Stimulated activated CD4-positive, alpha-beta T cell treated with anti-CD3 and anti-CD28 coated beads, TNF-alpha, amount 100 ng/mL, for 1 hour (primary cell): ENCODE measurements around the gene GSTA5.
"Not testable (repeated sequence)": the region's sequence is repeated elsewhere in the genome, so short reads cannot be mapped to it uniquely, and the experiment has no call there.

Experiments
- DNase-seq, 3 donors: peaks; one replicate each; pipeline ENCODE4 v3.0.0-alpha.2; 2020; ENCODE audit warnings: low read depth in 3 of 3, low spot score in 1 of 3

Gene GSTA5

DNA sequence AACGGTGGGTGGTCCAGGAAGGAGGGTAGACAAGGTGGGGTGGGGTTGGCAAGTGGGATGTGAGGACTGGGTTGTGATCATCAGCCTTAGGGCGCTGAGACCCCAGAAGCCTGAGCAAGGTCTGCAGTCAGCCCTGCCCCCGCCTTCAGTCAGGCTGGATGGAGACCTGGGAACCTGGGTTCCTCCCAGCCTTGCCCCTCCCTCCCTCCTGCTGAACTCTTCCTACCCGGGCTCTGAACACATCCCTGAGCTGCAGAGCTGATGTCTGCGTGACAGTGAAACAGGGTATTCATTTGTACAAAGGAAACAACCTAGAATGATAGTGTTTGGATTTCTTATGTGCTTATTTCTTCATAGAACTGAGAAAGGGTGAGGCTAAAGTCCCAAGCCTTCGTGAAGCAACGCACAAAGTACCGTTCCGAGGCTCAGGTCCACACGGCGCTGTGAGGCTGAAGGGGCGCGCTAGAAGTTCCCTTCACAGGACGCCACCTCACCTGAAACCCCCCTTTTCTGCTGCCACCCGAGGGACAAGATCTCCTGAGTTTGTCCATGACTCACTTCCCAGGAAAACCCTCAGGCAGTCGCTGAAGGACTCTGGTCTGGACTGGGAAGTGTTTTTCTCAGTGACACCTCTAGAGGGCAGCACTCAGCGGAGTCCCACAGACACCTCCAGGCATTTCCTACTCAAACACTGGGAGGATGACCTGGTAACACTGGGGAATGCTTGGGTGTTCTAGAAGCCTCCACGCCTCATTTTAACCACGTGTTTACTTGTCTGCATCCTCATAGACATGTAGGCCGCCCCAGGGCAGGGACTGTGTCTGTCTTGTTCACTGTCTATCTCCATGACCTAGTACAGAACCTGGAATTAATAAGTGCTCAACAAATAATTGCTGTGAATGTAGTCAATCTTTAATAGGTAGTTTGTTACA is 1.2 kb downstream of the GSTA5 start:
- peak; percentile 3 to 10 (median 7) for DNase-seq

GRCh38 chr6:52834481-52834880 is 6.1 kb downstream of the GSTA5 start:
- no peak for DNase-seq

- DNase-seq, result not testable (repeated sequence)
Measured at GRCh38 chr6:52830869-52831268, 9.7 kb downstream of the GSTA5 start.

DNA sequence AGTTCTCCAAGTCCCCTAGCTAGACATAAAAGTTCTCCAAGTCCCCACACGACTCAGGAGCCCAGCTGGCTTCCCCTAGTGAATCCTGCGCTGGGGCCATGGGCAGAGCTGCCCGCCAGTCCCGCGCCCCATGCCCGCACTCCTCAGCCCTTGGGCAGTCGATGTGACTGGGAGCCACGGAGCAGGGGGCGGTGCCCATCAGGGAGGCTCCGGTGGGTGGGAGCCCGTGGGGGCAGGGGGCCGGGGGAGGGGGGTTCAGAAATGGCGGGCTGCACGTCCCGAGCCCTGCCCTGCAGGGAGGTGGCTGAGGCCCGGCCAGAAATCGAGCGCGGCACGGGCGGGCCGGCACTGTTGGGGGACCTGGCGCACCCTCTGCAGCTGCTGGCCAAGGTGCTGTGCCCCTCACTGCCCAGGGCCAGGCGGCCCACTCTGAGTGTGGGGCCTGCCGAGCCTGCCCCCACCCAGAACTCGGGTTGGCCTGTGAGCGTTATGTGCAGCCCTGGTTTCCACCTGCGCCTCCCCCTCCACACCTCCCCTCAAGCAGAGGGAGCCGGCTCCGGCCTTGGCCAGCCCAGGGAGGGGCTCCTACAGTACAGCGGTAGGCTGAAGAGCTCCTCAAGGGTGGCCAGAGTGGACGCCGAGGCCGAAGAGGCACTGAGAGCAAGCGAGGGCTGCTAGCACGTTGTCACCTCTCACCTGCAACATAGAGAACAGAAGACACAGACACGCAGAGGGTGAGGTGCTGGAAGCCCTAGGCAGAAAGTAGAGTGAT is 11.4 kb downstream of the GSTA5 start:
- no peak for DNase-seq

DNA sequence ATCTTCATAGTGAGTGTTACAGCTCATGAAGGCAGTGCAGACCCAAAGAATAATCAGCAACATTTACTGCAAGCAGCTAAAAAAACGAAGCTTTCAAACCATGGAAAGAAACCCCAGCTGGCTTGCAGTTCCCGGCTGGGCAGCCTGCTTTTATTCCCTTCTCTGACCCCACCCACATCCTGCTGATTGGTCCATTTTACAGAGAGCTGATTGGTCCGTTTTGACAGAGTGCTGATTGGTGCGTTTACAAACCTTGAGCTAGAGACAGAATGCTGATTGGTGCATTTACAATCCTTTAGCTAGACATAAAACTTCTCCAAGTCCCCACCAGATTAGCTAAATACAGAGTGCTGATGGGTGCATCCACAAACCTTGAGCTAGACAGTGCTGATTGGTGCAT is 12.0 kb downstream of the GSTA5 start:
- DNase-seq, result not testable (repeated sequence)

DNA sequence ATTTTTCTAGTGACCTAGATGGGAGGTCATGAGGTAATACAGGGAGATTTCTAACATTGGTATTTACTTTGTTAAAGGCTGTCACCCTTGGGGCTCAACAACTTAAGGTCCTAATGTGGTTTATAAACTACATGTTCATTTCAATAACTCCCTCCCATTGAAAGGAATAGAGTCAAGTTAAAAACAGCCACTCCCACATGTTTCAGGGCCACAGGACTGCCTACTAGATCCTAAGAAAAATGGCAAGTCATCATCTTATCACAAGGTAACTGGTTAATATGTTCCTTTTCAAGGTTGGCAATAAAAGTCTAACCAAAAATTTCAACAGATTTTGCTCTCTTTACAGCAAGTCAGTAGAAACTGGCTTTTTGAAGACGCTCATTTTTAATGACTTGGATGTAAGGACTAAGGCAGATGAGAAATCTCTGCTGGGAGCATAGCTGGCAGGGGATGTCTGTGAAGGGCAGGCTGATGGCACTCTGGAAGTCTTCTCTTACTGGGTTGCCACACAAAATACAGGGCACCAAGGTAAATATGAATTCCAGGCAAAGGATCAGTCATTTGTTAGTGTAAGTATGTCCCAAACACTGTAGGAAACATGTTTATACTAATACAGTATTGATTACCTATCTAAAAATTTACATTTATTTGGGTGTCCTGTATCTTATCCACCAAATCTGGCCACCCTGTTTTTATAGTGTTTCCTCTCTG is 13.4 kb downstream of the GSTA5 start:
- DNase-seq, result not testable (repeated sequence)

- DNase-seq, result no peak
Measured at GRCh38 chr6:52826513-52826912, 14.1 kb downstream of the GSTA5 start.

GRCh38 chr6:52825900-52826459 is 14.6 kb downstream of the GSTA5 start:
- DNase-seq, result not testable (repeated sequence)

- DNase-seq, result not testable (repeated sequence)
Measured at GRCh38 chr6:52825270-52825793, 15.3 kb downstream of the GSTA5 start.

- DNase-seq, result no peak
Measured at GRCh38 chr6:52821842-52822241, 18.8 kb downstream of the GSTA5 start.

DNA sequence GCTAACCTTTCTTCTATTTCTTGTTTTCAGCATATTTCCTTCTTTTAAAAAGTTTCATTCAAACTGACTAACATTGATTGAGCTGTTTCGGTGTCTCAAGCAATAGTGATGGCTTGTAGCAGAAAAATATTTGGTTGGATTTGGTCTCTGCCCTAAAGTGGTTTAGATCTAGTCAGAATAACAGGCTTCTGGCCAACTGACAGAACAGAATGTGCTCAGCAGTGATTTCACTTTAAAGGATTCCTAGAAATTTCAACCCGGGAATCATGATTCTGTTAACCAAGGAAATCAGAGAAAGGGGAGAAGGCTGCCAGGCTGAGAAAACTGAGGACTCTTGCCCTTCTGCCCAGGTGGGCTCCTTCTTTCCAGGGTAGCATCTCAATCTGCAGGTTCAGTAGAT is 20.4 kb downstream of the GSTA5 start:
- no peak for DNase-seq

DNA sequence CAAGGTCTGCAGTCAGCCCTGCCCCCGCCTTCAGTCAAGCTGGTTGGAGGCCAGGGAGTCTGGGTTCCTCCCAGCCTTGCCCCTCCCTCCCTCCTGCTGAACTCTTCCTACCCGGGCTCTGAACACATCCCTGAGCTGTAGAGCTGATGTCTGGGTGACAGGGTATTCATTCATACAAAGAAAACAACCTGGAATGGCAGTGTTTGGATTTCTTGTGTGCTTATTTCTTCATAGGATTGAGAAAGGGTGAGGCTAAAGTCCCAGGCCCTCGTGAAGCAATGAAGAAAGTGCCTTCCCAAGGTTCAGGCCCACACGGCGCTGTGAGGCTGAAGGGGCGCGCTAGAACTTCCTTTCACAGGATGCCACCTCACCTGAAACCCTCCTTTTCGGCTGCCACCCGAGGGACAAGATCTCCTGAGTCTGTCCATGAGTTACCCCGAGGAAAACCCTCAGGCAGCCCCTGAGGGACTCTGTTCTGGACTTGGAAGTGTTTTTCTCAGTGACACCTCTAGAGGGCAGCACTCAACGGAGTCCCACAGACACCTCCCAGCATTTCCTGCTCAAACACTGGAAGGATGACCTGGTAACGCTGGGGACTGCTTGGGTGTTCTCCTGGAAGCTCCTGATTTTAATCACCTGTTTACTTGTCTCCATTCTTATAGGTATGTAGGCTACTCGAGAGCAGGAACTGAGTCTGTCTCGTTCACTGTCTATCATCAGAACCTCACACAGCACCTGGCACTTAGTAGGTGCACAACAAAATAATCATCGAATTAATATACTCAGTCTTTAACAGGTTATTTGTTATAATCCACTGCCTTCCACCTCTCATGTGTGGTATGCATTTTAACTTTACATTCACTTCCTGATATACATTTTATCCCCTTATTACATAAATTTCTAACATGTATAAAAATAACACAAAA is 25.2 kb downstream of the GSTA5 start:
- DNase-seq, result peak in 1 of 3 donors; percentile 4

- DNase-seq, result not testable (repeated sequence)
Measured at GRCh38 chr6:52814545-52814944, 26.1 kb downstream of the GSTA5 start.

DNA sequence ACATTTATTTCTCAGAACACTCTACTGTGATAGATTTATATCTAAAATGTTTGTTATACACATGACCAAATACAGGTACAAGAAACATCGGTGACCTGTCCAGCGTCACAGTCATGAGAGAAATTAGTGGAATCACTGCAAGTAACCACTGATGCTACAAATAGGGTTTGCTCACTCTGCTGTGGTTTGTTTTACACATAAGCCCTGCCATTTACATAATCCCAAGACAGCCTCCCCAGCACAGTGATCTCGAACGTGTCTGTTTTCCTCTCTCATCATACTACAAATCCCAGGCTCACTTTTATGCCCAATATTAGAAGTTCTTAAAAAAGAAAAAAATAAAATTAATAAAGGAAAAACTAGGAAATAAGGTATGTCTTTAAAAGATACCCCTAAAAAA is 30.8 kb downstream of the GSTA5 start:
- DNase-seq, result not testable (repeated sequence)

- DNase-seq, result no peak
Measured at GRCh38 chr6:52808660-52809059, 32.0 kb downstream of the GSTA5 start.

DNA sequence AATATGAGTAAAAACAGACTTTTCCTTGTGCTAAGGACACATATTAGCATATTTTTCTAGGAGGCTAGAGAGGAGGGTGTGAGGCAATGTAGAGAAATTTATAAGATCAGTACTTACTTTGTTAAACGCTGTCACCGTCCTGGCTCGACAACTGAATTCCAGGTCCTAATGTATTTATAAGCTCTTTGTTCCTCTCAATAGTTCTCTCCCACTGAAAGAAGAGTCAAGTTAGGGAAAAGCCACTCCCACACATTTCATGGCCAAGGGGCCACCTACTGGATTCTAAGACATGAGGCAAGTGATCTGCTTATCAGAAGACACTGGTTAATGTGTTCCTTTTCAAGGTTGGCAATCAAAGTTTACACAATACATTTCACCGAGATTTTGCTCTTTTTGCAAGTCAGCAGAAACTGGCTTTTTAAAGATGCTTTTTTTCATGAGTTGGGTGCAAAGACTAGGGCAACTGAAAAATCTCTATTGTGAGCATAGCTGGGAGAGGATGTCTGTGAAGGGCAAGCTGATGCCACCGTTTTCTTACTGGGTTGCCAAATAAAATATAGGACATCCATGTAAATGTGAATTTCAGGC is 36.9 kb downstream of the GSTA5 start, which contains the start of gene GSTA1:
Gene GSTA1 (minus strand): TSS at position 149 of the 588 bp plus-strand sequence. CDS start 4,549 bp downstream, outside the sequence.
- DNase-seq, result not testable (repeated sequence)

DNA sequence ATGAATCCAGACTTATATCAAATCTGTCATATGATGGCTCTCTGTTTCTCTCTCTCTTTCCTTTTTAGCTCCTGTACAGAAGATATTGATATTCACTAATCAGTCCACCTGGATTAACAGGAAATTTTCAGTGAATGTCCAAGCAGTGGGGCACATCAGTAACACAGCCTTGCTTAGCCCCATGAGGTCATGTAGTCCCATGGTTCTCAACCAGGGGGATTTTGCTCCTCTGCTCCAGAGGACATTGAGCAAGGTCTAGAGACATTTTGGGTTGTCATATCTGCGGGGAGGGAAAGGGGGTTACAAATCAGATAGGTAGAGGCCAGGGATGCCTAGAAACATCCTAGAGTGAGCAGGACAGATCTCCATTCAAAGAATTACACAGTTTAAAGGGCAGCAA is 37.8 kb downstream of the GSTA5 start:
- no peak for DNase-seq

DNA sequence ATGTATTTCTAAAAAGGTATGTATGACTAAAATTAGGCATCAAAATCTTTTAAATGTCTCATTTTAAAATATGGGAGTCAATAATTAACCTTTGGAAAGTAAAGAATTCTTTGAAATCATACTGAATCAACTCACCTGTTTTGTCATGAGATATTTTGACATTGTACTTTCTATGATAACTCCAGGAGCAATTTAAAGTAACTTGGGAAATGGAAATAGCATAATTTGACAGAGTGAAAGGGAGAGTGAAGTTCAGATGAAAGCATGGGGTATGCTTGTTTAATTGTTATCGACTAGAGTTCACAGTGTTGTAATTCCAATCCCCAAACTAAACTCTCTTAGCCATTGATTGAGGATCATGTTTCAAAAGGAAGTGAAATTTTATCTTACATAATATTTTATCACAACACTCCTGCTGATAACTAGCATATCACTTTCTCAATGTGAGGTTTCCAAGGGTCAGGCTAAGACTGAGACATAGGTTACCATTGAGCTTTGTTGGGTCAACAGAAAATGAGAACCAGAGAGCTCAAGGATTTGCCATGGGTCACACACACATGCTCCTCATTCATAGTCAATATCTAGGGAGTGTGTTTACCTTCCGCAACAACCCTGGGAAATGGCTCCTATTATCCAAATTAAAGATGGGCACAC is 39.3 kb downstream of the GSTA5 start:
- no peak for DNase-seq

DNA sequence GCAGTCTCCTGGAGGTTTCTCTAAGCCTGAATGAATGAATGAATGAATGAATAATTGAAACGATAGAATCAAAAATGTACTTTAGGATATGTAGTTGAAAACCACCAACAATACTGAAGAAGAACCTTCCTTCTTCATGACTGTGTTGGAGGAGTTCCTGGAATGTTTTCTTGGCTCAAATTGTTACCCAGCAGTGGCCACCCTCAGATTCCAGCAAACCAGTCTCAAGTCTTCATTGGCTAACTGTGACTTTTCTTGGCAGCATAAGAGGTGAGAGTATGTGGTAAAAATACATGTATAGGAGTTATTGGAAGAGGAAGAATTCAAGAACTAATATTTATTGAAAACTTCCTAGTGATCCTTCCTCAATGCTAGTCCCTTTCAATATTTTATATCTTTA is 41.3 kb downstream of the GSTA5 start:
- DNase-seq, result not testable (repeated sequence)
